ENCODE results near the gene SOX1. TPM values are rescaled to one million over a fixed set of nuclear protein-coding genes. Genes with fewer than 3 reads are reported as not detected.

The SOX1 gene
- total and polyA plus RNA-seq, 9 of the 15 experiments (the other 6 are each of a cell fraction or from before 2014, with no cell fraction given), result not detected

GRCh38 chr13:112103961-112104880, 37.3 kb downstream of the SOX1 start (continued):
- TF ChIP-seq ZFP30 (CRISPR knock-in tag; IDR thresholded peaks at IDR 0.05; ENCODE audit: borderline replicate concordance) (no peak), ELF4 (CRISPR knock-in tag; IDR thresholded peaks at IDR 0.05) (no peak), BRCA1 (IDR thresholded peaks at IDR 0.05) (no peak), BRCA1 (CRISPR knock-in tag; IDR thresholded peaks at IDR 0.05) (no peak), NUFIP1 (IDR thresholded peaks at IDR 0.05; ENCODE audit: partially characterized antibody) (no peak), RBFOX2 (IDR thresholded peaks at IDR 0.05; ENCODE audit: low read depth, low read length) (no peak), HOXB6 (CRISPR knock-in tag; IDR thresholded peaks at IDR 0.05; ENCODE audit: borderline replicate concordance) (no peak)
- TF ChIP-seq, protein P1, sequence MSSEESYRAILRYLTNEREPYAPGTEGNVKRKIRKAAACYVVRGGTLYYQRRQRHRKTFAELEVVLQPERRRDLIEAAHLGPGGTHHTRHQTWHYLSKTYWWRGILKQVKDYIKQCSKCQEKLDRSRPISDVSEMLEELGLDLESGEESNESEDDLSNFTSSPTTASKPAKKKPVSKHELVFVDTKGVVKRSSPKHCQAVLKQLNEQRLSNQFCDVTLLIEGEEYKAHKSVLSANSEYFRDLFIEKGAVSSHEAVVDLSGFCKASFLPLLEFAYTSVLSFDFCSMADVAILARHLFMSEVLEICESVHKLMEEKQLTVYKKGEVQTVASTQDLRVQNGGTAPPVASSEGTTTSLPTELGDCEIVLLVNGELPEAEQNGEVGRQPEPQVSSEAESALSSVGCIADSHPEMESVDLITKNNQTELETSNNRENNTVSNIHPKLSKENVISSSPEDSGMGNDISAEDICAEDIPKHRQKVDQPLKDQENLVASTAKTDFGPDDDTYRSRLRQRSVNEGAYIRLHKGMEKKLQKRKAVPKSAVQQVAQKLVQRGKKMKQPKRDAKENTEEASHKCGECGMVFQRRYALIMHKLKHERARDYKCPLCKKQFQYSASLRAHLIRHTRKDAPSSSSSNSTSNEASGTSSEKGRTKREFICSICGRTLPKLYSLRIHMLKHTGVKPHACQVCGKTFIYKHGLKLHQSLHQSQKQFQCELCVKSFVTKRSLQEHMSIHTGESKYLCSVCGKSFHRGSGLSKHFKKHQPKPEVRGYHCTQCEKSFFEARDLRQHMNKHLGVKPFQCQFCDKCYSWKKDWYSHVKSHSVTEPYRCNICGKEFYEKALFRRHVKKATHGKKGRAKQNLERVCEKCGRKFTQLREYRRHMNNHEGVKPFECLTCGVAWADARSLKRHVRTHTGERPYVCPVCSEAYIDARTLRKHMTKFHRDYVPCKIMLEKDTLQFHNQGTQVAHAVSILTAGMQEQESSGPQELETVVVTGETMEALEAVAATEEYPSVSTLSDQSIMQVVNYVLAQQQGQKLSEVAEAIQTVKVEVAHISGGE (CRISPR knock-in tag; IDR thresholded peaks at IDR 0.05), result no peak

Measured in K562 (cell line).